ENCODE measurements around the gene MKRN2OS.

DNA sequence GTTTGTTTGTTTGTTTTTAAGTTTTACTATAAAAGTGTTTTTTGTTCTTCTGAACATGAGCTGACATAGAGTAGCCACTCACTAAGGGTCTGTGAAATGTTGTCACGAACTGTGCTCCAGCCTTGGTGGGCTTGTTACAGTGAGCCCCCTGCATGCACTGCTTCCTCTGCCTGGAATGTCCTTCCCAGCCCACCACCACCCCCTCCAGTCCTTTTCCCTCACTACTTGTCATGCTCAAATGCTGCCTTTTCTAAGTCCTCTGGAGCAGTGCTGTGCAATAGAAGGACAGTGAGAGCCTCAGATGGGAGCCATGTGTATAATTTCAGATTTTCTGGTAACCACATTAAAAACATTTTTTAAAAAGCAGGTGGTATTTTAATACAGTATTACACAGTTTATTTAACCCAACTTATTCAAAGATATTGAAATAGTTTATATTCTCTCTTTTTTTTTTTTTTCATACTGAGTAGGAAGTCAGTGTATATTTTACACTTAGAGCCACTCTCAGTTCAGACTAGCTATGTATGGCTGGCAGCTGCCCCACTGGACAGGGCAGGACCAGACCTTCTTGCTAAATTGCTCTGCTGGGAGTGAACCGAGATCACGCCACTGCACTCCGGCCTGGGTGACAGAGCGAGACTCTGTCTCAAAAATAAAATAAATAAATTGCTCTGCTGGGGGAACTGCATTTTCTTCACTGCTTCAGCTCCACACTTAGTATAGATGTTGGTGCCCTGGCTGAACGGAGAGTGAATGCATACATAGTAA lies 26.9 kb downstream of the MKRN2OS start:
- TF ChIP-seq, protein P1, sequence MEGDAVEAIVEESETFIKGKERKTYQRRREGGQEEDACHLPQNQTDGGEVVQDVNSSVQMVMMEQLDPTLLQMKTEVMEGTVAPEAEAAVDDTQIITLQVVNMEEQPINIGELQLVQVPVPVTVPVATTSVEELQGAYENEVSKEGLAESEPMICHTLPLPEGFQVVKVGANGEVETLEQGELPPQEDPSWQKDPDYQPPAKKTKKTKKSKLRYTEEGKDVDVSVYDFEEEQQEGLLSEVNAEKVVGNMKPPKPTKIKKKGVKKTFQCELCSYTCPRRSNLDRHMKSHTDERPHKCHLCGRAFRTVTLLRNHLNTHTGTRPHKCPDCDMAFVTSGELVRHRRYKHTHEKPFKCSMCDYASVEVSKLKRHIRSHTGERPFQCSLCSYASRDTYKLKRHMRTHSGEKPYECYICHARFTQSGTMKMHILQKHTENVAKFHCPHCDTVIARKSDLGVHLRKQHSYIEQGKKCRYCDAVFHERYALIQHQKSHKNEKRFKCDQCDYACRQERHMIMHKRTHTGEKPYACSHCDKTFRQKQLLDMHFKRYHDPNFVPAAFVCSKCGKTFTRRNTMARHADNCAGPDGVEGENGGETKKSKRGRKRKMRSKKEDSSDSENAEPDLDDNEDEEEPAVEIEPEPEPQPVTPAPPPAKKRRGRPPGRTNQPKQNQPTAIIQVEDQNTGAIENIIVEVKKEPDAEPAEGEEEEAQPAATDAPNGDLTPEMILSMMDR (IDR thresholded peaks at IDR 0.05; ENCODE audit: insufficient read depth, low read length, poor library complexity, severe bottlenecking): no peak
- no peak for TF ChIP-seq EZH2phosphoT487 (conservative IDR thresholded peaks at IDR 0.05; ENCODE audit: low read length)

Data from SU-DHL-6 (cell line).